Measurements from ENCODE around the gene FSCN2.

FSCN2 gene, protein sequence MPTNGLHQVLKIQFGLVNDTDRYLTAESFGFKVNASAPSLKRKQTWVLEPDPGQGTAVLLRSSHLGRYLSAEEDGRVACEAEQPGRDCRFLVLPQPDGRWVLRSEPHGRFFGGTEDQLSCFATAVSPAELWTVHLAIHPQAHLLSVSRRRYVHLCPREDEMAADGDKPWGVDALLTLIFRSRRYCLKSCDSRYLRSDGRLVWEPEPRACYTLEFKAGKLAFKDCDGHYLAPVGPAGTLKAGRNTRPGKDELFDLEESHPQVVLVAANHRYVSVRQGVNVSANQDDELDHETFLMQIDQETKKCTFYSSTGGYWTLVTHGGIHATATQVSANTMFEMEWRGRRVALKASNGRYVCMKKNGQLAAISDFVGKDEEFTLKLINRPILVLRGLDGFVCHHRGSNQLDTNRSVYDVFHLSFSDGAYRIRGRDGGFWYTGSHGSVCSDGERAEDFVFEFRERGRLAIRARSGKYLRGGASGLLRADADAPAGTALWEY

DNA sequence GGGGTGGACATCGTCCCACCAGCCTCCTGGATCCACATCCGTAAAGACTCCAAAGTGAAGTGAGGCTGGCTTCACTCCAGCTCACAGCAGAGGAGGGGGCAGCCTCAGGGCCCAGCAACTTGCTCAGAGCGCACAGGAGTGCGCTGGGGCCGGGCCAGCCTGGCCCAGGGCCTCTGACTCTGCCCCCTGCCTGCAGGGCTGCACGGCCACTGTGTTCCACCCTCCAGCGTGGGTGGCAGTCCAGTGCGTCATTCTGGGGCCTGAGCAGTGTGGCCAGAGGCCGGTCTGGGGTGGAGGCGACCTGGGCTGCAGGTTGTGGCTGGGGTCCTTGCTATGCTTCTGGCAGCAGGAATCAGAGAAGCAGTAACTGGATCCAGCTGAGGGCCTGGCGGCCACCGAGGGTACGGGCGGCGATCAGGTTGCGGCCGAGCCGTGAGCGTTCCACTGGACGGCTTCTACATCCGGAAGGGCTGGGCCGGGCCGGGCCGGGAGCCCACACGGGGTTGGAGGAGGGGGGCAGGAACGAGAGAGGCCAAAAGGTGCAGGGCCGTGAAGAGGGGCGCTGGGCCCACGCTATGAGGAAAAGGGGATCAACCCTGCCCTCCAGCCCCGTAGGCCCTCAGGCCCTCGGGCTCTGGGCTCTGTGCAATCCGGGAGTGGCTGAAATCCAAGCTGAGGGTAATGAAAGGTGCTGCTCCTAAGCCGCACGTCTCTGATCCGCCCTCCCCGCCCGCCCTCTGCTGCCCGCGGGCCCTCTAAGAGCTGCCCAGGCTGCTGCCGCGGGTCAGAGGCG, at the start of gene FSCN2:
TSS of gene FSCN2 (plus strand) at position 787 of the 793 bp plus-strand sequence. CDS start 155 bp downstream, outside the sequence.
- Histone ChIP-seq H3K36me3 (no peaks in the 10 kb centered on the region), H3K4me3 (no peak within 1 kb of the TSS), H3K27ac (no peak within 1 kb of the TSS), H3K4me1 (peaks cover 0 to 28% (median 22%) of the 10 kb centered on the region in 4 donors), H3K9me3 (no peaks in the 10 kb centered on the region), H3K27me3 (peaks cover 0 to 24% of the 10 kb centered on the region in 2 donors)
- intact Hi-C loops (cut with DNase I; ENCODE audit: low total_unique reads): no loop called here
- no peak for TF ChIP-seq CTCF (IDR thresholded peaks at IDR 0.05)
- DNase-seq: peak in 1 of 2 donors; percentile 73

- Histone ChIP-seq H3K27ac (no peak overlapping the region), H3K36me3 (no peaks in the 10 kb centered on the region), H3K4me3 (no peak overlapping the region), H3K4me1 (peaks cover 0 to 35% (median 30%) of the 10 kb centered on the region in 4 donors), H3K9me3 (no peaks in the 10 kb centered on the region), H3K27me3 (peaks cover 0 to 7% of the 10 kb centered on the region in 2 donors)
- intact Hi-C loops (cut with DNase I; ENCODE audit: low total_unique reads): loop anchor here (5.0 kb wide), 3 partner anchors 87 to 227 kb away; no protein-coding TSS in a partner anchor
- no peak for TF ChIP-seq CTCF (IDR thresholded peaks at IDR 0.05)
- no peak for DNase-seq
Observed at GRCh38 chr17:81479175-81480071, 48.8 kb upstream of the FSCN2 start.

- intact Hi-C loops (cut with DNase I; ENCODE audit: low total_unique reads): loop anchor here (5.0 kb wide), 3 partner anchors 88 to 228 kb away; no protein-coding TSS in a partner anchor
- Histone ChIP-seq H3K9me3 (no peaks in the 10 kb centered on the region), H3K4me1 (peaks cover 0 to 41% (median 35%) of the 10 kb centered on the region in 4 donors), H3K36me3 (no peaks in the 10 kb centered on the region), H3K27me3 (peaks cover 0 to 7% of the 10 kb centered on the region in 2 donors), H3K4me3 (no peak overlapping the region), H3K27ac (no peak overlapping the region)
- TF ChIP-seq CTCF (IDR thresholded peaks at IDR 0.05): no peak
- DNase-seq: peak; percentile 58 to 79
Observed at GRCh38 chr17:81480140-81481072, 47.8 kb upstream of the FSCN2 start.

- peak; percentile 66 to 84 for DNase-seq
- Histone ChIP-seq H3K27me3 (peaks cover 0 to 7% of the 10 kb centered on the region in 2 donors), H3K4me1 (peaks cover 0 to 41% (median 35%) of the 10 kb centered on the region in 4 donors), H3K36me3 (no peaks in the 10 kb centered on the region), H3K27ac (no peak overlapping the region), H3K9me3 (no peaks in the 10 kb centered on the region), H3K4me3 (peak overlapping the region; percentile 47 to 58)
- no peak for TF ChIP-seq CTCF (IDR thresholded peaks at IDR 0.05)
- intact Hi-C loops (cut with DNase I; ENCODE audit: low total_unique reads): loop anchor here (5.0 kb wide), 3 partner anchors 89 to 229 kb away; no protein-coding TSS in a partner anchor
Observed at GRCh38 chr17:81481073-81481799, 46.9 kb upstream of the FSCN2 start.
